Activated T-helper 2 cell treated with anti-CD3 and anti-CD28 coated beads, Interferon-gamma antibody, Interleukin-2, Interleukin-4, amounts not matched to agents 10 μg/mL and 5 μg/mL and 100 μg/mL, durations not matched to agents 14 hours and 24 hours and 36 hours (primary cell): ENCODE measurements around the gene NEDD9. TPM values are rescaled to one million over a fixed set of nuclear protein-coding genes. Genes with fewer than 3 reads are reported as not detected.

ENCODE experiments used
- DNase-seq: peaks from one replicate; pipeline ENCODE4 v3.0.0; 2021; ENCODE audit warnings: low spot score
- H3K27ac Mint-ChIP-seq: one replicate; pipeline ENCODE4 v1.8.0; 2021; ENCODE audit warnings: mixed read lengths
- H3K27me3 Mint-ChIP-seq: one replicate; pipeline ENCODE4 v1.8.0; 2021; ENCODE audit warnings: low read depth, mixed read lengths
- H3K36me3 Mint-ChIP-seq: one replicate; pipeline ENCODE4 v1.8.0; 2021; ENCODE audit warnings: low read depth, mixed read lengths
- H3K4me1 Mint-ChIP-seq: one replicate; pipeline ENCODE4 v1.8.0; 2021; ENCODE audit warnings: low read depth, mixed read lengths
- H3K4me3 Mint-ChIP-seq: one replicate; pipeline ENCODE4 v1.8.0; 2021; ENCODE audit warnings: low read depth, mild to moderate bottlenecking, moderate library complexity, mixed read lengths
- H3K9me3 Mint-ChIP-seq: one replicate; pipeline ENCODE4 v1.8.0; 2021; ENCODE audit warnings: mixed read lengths
- intact Hi-C: fragments of 100-400 bp; cut with micrococcal nuclease; formaldehyde crosslinking; loops from one replicate; pipeline ENCODE4 v1.15.1; 2023
- total RNA-seq: library from RNA; stranded (reverse); gene quantifications from 2 replicates; pipeline ENCODE4 v1.2.3, GENCODE V29; 2022

NEDD9 gene
- total RNA-seq, 1 donor from 2014 or later: 35.0 TPM

DNA sequence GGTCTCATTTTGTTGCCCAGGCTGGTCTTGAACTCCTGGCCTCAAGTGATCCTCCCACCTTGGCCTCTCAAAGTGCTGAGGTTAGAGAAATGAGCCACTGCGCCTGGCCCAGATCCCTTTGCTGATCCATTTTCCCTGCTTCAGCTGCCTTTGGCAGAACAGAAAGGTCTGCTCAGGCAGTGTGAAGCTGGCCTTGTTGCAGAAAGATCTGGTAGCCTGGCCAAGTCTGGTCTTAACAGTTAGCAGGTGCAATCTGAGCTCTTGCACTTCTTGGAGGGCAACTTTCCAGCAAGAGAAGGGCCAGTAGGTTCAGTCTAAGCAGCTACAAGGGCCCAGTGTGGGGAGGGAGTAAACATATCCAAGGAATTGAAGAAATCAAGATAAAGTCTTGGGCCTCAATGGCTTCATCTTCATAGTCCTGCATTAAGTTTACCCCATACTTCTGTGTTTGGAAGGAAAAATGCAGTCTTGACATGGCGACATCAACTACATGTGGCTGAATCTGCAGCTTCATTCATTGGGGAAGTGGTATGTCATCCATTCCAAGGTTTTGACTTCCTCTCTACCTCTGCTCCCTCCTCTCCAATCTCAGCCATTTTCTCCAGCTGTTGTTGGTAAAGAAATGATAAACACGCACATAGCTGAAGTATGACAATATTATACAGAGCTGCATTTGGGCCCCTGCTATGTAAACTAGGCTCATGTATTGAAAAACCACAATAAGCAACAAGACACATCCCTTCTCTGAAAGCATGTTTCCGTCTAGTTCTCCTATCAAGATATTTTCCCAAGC is 39.0 kb upstream of the NEDD9 start:
- Mint-ChIP-seq H3K27me3 (no peaks in the 10 kb centered on the region), H3K4me1 (peaks cover 21% of the 10 kb centered on the region), H3K36me3 (peaks cover 46% of the 10 kb centered on the region), H3K4me3 (no peak overlapping the region), H3K9me3 (no peaks in the 10 kb centered on the region), H3K27ac (no peak overlapping the region)
- DNase-seq: no peak
- intact Hi-C loops: no loop called here

DNA sequence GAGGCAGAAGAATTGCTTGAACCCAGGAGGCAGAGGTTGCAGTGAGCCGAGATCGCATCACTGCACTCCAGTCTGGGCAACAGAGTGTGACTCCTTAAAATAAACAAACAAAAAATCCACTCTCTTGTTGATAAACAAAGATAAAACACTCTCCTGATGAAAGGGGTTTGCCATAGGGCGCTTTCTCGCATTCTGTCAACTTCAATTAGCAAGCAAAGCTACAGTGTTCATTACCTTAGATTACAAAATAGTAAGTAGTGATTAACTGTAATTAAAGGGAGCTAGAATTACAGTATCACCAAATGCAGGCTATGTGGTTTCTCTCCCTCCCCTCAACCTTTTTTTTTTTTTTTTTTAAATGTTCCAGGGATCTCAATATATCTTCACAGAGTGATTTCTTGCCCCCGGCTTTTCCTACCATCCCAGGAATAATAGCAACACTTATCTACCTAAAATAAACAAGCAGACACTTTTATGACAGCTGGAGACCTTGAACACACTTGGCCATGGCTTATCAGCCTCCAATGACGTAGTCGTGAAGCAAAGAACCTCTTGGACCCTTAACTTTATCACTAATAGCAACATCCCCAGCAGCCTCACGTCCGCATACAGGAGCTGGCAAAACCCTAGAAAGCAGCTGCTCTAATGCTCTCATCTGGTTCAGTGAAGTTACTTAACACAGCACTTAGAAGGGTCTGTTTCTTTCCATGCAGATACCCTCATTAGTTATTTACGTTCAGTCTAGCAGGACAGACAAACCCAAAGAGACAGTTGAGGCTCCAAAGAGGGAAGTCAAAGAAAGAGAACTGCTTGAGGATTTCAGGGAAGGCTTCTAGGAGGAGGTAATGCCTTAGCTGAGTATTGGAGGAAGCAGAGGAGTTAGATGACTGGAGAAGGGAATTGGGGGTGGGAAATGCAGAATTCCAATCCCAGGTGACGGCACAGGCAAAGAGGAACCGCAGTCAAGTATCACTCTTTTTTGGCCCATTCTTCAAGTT is 37.9 kb upstream of the NEDD9 start:
- Mint-ChIP-seq H3K9me3 (no peaks in the 10 kb centered on the region), H3K4me3 (no peak overlapping the region)
- intact Hi-C loops: no loop called here

DNA sequence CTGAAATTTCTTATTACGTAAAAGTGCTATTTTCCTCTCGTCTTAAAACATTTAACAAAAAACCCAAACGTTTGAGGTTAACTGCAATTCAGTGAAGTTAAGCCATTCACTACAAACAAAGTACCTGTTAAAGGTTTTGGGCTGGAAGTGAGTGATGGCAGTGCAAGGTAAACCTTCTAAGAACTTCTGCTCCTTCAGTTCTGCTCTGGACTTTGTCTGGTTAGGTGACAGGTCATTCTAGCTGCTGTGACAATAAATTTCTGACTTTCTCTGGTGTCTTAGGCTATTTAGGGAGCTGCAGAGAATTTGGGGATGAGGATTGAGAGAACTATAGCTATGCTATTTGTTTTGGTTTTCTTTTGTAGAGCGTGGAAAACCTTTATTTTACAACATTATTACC is 36.5 kb upstream of the NEDD9 start:
- H3K9me3 Mint-ChIP-seq: no peaks in the 10 kb centered on the region
- H3K4me1 Mint-ChIP-seq: peaks cover 9% of the 10 kb centered on the region
- no peaks in the 10 kb centered on the region for H3K27me3 Mint-ChIP-seq
- H3K4me3 Mint-ChIP-seq: no peak overlapping the region
- intact Hi-C loops: no loop called here
- H3K36me3 Mint-ChIP-seq: peaks cover 51% of the 10 kb centered on the region
- no peak overlapping the region for H3K27ac Mint-ChIP-seq
- DNase-seq: no peak

More for the DNA sequence above, 37.9 kb upstream of the NEDD9 start:
- no peak for DNase-seq
- no peaks in the 10 kb centered on the region for H3K27me3 Mint-ChIP-seq
- H3K4me1 Mint-ChIP-seq: peaks cover 11% of the 10 kb centered on the region
- peaks cover 47% of the 10 kb centered on the region for H3K36me3 Mint-ChIP-seq
- H3K27ac Mint-ChIP-seq: no peak overlapping the region

DNA sequence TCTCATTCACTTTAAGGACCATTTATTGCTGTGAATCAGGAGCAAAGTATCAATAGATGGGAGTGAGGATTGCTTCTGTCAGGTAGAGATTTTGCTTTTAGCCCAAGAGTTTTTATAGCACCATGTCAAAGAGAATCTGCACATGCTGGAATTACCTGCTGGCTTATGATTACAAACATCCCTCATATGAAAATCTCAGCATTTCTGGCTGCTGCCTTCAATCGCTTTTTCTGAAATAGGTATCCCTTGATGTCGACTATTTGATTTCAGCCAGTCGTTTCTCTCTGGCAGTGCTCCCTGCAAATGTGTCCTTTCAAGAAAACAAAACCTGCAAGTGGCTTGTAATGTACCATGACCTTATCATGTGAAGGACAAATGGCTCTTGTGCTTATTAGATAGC is 34.5 kb upstream of the NEDD9 start:
- no peak overlapping the region for H3K27ac Mint-ChIP-seq
- H3K4me1 Mint-ChIP-seq: peaks cover 17% of the 10 kb centered on the region
- H3K36me3 Mint-ChIP-seq: peaks cover 50% of the 10 kb centered on the region
- H3K9me3 Mint-ChIP-seq: no peaks in the 10 kb centered on the region
- intact Hi-C loops: no loop called here
- no peak for DNase-seq
- no peaks in the 10 kb centered on the region for H3K27me3 Mint-ChIP-seq
- no peak overlapping the region for H3K4me3 Mint-ChIP-seq

DNA sequence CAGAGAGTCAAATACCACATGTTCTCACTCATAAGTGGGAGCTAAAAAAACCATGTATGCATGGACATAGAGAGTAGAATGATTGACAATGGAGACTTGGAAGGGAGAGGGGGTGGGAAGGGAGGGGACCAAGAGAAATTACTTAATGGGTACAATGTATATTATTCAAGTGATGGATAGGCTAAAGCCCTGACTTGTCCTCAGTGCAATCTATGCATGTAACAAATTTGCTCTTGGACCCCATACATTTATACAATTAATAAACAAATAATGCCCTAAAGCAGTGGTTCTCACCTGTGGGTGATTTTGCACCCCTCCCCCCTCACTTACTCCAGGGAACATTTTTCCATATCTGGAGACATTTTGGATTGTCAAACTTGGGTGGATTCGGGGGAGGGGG is 33.5 kb upstream of the NEDD9 start:
- Mint-ChIP-seq H3K9me3 (no peaks in the 10 kb centered on the region), H3K27me3 (no peaks in the 10 kb centered on the region), H3K4me3 (no peak overlapping the region), H3K36me3 (peaks cover 47% of the 10 kb centered on the region), H3K27ac (no peak overlapping the region), H3K4me1 (peaks cover 14% of the 10 kb centered on the region)
- no peak for DNase-seq
- intact Hi-C loops: no loop called here

DNA sequence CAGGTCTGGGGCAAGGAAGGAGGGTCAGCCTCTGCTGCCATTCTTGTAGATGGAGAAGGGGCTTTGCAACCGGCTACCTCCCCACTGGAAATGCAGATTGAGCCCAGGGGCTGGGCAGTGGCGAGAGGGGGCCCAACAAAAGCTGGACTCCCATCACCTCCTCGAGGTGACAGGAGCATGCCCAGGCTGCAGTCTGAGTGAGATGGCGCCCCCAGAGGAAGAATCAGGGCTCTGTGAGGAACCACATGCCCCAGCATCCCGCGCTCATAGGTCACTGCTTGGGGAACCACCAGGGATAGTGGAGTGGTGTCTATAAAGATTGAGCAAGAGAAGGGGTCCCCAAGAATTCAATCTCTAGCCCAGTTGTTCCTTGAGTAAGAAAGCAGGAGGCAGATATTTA is 31.6 kb upstream of the NEDD9 start:
- no peak overlapping the region for H3K27ac Mint-ChIP-seq
- peaks cover 25% of the 10 kb centered on the region for H3K4me1 Mint-ChIP-seq
- intact Hi-C loops: no loop called here
- no peak overlapping the region for H3K4me3 Mint-ChIP-seq
- no peaks in the 10 kb centered on the region for H3K9me3 Mint-ChIP-seq
- H3K27me3 Mint-ChIP-seq: no peaks in the 10 kb centered on the region
- DNase-seq: no peak
- H3K36me3 Mint-ChIP-seq: peaks cover 49% of the 10 kb centered on the region

DNA sequence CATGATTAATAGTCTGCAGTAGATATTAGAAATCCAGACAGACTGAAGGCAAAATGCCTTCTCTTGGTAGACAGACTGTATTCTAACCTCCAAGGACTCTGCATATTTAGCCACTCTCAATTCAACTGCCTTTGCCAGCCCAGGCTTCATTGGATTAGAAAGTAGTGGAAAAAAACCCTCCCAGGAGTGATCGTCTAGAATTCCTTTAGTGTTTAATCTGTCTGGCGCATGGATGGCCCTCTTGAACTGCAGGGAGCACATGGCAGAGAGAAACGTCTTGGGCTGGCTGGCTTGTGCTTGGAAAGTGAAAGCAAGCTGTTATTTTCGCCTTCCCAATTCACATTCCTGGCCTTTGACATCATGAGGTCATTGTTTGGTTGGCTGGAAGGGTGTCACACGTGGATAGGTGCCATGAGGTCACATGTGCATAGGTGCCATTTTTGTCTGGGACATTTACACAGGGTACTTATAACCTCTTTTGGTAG is 30.9 kb upstream of the NEDD9 start:
- intact Hi-C loops: no loop called here
- H3K27me3 Mint-ChIP-seq: no peaks in the 10 kb centered on the region
- H3K9me3 Mint-ChIP-seq: no peaks in the 10 kb centered on the region
- H3K4me1 Mint-ChIP-seq: peaks cover 33% of the 10 kb centered on the region
- H3K4me3 Mint-ChIP-seq: no peak overlapping the region
- no peak for DNase-seq
- peaks cover 47% of the 10 kb centered on the region for H3K36me3 Mint-ChIP-seq
- no peak overlapping the region for H3K27ac Mint-ChIP-seq

DNA sequence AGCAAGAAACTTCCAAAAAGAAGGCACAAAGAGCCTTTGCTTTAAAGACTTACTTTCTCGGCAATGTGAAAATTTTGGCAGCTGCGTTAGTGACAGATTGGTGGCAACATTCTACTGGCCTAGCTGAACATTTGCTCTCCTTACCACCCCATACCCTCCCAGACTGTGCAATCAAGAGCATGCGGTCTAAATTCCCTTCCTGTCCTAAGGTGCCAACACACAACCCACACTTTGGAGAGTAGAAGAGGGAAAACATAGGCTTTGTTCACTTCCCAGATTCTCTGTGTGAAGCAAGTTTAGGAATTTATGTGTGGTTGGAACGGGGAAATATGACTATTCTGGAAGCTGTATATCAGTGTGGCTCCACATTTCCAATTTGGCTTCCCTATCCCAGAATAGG is 29.8 kb upstream of the NEDD9 start:
- Mint-ChIP-seq H3K36me3 (peaks cover 55% of the 10 kb centered on the region), H3K27me3 (no peaks in the 10 kb centered on the region), H3K27ac (no peak overlapping the region), H3K9me3 (no peaks in the 10 kb centered on the region), H3K4me1 (peaks cover 42% of the 10 kb centered on the region), H3K4me3 (no peak overlapping the region)
- intact Hi-C loops: no loop called here
- DNase-seq: no peak

DNA sequence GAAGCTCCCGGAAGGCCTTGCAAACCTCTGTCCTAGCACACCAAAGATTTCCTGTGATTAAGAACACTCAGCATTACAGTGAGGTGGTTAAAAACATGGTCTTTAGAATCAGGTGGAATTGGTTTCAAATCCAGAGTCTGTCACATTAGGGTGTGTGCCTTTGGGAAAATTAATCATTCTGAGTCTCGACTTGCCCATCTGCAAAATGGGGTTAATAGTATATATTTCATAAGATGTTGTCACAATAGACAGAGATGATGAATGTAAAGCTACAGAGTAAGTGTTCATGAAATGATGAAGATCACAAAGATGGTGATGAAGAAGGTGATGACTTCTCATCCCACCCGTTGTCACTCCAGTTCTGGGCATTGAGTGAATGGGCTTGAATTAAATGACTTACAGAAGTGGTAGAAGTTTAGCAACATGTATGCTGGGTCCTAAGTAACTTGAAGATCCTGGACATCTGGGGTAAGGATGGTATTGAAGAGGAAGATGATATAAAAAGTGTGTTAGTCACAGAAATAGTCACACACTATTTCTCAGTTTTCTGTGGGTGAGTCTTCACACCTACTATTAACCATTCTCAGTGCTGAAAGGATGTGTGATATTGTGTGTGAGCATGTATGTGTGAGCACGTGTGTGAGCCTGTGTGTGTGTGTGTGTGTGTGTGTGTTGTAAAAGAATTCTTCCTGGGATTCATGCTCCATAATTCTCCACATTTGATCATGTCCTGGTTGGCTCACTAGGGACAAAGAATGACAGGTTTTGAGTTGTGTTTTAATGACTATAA is 28.0 kb upstream of the NEDD9 start:
- intact Hi-C loops: no loop called here
- H3K36me3 Mint-ChIP-seq: peaks cover 55% of the 10 kb centered on the region
- H3K4me1 Mint-ChIP-seq: peaks cover 46% of the 10 kb centered on the region
- no peaks in the 10 kb centered on the region for H3K27me3 Mint-ChIP-seq
- DNase-seq: no peak
- H3K9me3 Mint-ChIP-seq: no peaks in the 10 kb centered on the region
- no peak overlapping the region for H3K27ac Mint-ChIP-seq
- H3K4me3 Mint-ChIP-seq: no peak overlapping the region

DNA sequence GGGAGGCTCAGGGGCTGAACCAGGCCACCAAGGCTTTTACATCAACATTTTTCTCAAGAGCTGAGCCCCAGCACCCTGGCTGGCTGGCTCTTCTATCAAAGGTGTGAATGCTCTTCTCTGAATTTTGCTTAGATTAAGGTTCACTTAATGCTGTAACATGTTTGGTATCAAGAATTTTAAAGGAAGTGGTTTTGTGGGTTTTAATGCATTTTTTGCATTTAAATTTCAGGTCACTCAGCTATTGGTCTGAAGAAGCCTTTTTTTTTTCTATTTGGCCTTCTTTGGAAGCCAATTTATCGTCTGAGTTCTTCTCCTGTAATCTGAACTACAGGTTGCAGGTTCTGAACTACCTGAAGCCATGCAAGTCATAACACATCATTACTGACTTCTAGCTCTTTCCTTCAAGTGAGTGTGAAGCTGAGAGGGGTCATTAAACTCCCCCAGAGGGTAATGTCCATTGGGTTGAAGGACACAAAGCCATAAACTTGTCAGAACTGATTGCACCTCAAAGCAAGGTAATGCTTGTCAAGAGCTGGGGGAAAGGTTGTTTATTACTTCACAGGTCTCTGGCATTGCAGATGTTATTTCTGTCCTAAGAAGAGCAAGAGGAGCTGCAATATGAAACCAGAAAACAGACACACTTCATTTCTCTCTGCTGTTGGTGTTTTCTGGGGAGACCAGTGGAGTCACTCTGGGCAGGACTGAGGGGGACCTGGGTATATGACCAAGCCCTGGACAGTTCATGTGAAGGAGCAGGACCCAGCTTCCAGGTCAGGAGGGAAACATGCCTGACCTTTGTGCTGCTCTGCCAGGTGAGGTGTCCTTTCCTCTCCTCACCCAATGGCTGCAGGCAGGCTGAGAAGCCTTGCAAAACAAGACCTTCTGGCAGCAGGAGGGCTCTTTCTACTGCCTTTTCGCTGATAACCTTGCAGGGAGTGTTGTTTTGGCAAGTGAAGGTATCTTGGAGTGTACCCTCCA is 26.1 kb upstream of the NEDD9 start:
- no peak overlapping the region for H3K4me3 Mint-ChIP-seq
- intact Hi-C loops: loop anchor here (2.0 kb wide), 1 partner anchor 16 kb away; no protein-coding TSS in a partner anchor
- H3K27ac Mint-ChIP-seq: peak overlapping the region; percentile 74
- peaks cover 42% of the 10 kb centered on the region for H3K4me1 Mint-ChIP-seq
- DNase-seq: peak; percentile 23
- no peaks in the 10 kb centered on the region for H3K27me3 Mint-ChIP-seq
- no peaks in the 10 kb centered on the region for H3K9me3 Mint-ChIP-seq
- H3K36me3 Mint-ChIP-seq: peaks cover 42% of the 10 kb centered on the region

DNA sequence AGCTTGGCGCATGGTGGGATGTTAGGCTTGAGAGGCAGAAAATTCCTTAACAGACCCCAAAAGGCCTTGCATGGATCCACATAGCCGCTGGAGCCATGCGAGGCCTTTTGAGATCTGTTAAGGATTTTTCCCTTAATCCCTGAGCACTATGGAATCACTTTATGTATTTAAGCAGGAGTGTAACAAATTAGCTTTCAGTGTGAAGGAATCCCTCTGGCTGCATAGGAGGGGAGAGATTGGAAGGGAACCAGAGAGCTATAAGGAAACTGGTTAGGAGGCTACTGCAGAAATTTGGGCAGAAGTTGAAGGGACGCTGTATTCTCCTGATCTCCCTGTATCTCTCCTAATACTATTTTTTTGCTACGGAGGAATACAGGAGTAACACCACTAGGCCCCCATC is 23.1 kb upstream of the NEDD9 start:
- peaks cover 34% of the 10 kb centered on the region for H3K4me1 Mint-ChIP-seq
- no peak for DNase-seq
- H3K9me3 Mint-ChIP-seq: no peaks in the 10 kb centered on the region
- no peak overlapping the region for H3K4me3 Mint-ChIP-seq
- peaks cover 39% of the 10 kb centered on the region for H3K36me3 Mint-ChIP-seq
- H3K27ac Mint-ChIP-seq: no peak overlapping the region
- intact Hi-C loops: no loop called here
- H3K27me3 Mint-ChIP-seq: no peaks in the 10 kb centered on the region
